Kidney capillary endothelial cell (primary cell): ENCODE data around the gene SPC24.
"Not testable (repeated sequence)": the region's sequence is repeated elsewhere in the genome, so short reads cannot be mapped to it uniquely, and the experiment has no call there.

Source experiments
- DNase-seq: peaks from one replicate; pipeline ENCODE4 v3.0.0-alpha.2; 2018; ENCODE audit warnings: low spot score

SPC24 gene

GRCh38 chr19:11191934-11192333 is 36.4 kb upstream of the SPC24 start:
- DNase-seq, result no peak

GRCh38 chr19:11191273-11191755 is 35.7 kb upstream of the SPC24 start:
- peak; percentile 75 for DNase-seq

- DNase-seq, result no peak
Observed at GRCh38 chr19:11190501-11190900, 34.9 kb upstream of the SPC24 start.

DNA sequence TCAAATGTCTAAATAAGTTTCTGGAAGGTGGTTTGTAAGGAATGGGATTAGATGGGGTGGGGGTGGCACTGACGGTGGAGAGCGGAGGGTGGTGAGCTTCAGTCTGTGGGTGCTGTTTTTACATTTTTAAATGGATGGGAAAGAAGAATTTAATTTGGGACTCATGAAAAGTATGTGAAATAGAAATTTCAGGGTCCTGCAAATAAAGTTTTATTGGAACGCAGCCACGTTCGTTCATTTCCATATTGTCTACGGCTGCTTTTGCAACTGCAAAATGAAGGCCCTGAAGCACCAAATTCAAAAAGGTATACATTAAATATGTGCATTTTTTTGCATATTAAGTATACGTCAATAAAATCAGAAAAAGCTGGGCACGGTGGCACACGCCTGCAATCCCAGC is 31.9 kb upstream of the SPC24 start:
- no peak for DNase-seq

- DNase-seq, result no peak
Observed at GRCh38 chr19:11182994-11183393, 27.4 kb upstream of the SPC24 start.

DNA sequence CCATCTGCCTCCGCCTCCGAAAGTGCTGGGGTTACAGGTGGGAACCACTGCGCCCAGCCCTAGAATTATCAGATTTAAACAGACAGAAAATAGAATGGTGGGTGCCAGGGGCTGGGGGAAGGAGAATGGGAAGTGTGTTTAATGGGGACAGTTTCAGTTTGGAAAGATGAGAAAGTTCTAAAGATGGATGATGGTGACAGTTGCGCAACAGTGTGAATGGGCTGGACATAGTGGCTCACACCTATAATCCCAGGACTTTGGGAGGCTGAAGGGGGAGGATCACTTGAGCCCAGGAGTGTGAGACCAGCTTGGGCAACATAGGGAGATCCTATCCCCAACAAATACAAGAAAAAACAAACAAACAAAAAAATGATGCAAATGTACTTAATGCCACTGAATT is 25.9 kb upstream of the SPC24 start:
- no peak for DNase-seq

DNA sequence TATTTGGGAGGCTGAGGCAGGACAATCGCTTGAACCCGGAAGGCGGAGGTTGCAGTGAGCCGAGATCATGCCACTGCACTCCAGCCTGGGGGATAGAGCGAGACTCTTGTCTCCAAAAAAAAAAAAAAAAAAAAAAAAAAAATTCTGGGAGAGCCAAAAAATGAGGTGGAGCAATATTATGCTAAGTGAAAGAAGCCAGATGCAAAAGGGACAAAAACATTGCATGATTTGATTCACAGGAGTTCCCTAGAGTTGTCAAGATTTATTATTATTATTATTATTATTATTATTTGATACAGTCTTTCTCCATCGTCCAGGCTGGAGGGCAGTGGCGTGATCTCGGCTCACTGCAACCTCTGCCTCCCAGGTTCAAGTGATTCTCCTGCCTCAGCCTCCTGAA is 25.4 kb upstream of the SPC24 start:
- DNase-seq, result not testable (repeated sequence)

- no peak for DNase-seq
Observed at GRCh38 chr19:11180346-11180745, 24.8 kb upstream of the SPC24 start.

GRCh38 chr19:11179716-11180297 is 24.2 kb upstream of the SPC24 start:
- DNase-seq, result no peak

DNA sequence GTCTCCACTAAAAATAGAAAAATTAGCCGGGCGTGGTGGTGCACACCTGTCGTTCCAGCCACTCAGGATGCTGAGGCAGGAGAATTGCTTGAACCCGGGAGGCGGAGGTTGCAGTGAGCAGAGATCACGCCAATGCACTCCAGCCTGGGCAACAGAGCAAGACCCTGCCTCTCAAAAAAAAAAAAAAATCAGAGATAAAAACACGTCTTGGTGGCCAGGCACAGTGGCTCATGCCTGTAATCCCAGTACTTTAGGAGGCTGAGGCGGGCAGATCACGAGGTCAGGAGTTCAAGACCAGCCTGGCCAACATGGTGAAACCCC is 23.5 kb upstream of the SPC24 start:
- DNase-seq, result not testable (repeated sequence)

- DNase-seq, result no peak
Observed at GRCh38 chr19:11177592-11177991, 22.0 kb upstream of the SPC24 start.

- DNase-seq, result no peak
Observed at GRCh38 chr19:11176466-11177193, 21.0 kb upstream of the SPC24 start.

GRCh38 chr19:11175920-11176319 is 20.3 kb upstream of the SPC24 start:
- DNase-seq, result no peak

GRCh38 chr19:11174336-11174735 is 18.8 kb upstream of the SPC24 start:
- DNase-seq, result no peak

GRCh38 chr19:11173516-11174155 is 18.1 kb upstream of the SPC24 start:
- DNase-seq, result no peak

DNA sequence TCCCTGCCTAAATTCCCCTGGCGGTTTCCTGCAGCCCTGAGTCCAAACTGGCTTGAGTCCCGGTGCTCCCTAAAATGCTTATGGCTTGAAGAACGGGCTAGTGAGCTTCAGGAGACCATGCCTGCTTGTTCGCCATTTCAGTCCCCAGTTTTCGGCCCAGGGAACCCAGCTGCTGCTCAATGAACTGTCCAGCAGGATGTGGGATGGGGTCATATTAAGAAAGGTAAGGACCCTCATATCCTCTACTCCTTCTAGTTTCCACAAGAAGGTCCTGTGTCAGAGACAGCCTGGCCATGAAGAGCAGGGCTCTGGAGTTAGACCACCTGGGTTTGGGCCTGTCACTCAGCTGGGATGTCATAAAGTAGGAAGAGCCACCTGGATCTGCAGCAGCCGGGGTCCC is 17.0 kb upstream of the SPC24 start:
- no peak for DNase-seq

GRCh38 chr19:11171144-11171543 is 15.6 kb upstream of the SPC24 start:
- no peak for DNase-seq

DNA sequence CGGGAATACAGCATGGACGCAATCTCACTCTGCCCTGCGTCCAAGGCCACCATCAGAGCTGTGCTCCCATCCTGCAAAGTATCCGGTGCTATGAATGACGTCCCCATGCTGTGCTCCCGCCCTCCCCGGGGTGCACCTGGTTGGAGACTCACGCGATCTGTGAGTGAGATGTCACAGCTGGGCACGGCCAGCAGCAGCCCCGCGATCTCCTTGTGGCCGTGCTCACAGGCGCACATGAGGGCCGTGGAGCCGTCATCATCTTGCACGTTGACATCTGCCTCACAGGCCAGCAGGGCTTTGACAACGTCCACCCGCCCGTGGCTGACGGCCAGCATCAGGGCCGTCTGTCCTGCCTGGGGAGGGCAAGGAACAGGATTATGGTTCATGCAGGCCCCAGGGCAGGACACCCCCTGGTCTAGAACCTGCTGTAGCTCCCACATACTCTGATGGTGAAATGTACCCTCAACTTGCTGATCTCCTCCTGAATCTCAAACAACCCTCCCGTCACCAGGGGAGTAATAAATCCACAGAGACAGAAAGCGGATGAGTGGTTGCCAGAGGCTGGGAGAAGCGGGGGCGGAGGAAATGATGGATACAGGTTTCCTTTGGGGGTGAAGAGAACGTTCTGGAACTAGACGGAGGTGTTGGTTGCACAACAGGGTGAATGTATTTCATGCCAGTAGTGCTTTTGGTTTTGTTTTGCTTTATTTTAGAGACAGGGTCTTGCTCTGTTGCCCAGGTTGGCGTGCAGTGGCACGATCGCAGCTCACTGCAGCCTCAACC is 14.5 kb upstream of the SPC24 start:
- DNase-seq, result peak; percentile 50

DNA sequence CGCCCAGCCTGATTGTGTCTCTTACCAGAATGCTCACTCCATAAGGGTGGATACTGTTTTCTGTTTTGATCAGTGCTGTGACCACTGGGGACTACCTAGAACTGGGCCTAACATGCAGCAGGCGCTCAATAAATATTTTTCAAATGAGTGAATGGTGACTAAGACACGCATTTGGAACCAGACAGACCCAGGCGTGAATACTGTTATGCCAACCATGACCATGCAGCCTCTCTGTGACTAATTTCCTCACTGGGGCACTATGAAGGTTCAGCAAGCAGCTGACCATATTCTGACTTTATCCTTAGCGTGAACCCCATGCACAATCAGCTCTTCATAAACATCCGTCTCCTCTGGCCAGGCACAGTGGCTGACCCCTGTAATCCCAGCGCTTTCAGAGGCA is 13.0 kb upstream of the SPC24 start:
- DNase-seq, result peak; percentile 97

GRCh38 chr19:11166281-11167142 is 10.9 kb upstream of the SPC24 start:
- DNase-seq, result no peak

DNA sequence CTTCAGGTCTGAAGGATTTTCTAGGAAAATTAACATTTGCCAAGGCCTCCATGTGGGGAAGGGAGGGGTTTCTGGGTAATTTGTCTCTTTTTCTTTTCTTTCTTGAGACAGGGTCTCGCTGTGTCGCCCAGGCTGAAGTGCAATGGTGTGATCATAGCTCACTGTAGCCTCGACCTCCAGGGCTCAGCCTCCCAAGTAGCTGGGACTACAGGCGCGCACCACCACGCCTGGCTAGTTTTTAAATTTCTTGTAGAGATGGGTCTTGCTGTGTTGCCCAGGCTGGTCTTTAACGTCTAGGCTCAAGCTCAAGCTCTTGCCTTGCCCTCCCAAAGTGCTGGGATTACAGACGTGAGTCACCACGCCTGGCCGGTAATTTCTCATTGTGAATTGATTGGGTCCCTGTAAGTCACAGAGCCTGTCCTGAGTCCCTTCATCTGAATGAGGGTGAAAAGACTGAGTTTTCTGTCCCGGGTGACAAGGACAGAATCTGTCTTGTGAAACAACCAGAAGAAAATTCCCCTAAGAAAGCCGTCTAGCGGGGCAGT is 10.0 kb upstream of the SPC24 start:
- DNase-seq, result no peak
